ENCODE results near the gene SIX3.

Gene SIX3

GRCh38 chr2:44937688-44938240 lies 3.7 kb upstream of the SIX3 start:
- H3K27ac ChIP-seq (ENCODE audit: low read length), result no peak overlapping the region
- H3K27me3 ChIP-seq (ENCODE audit: low read depth, low read length), result no peaks in the 10 kb centered on the region
- no peaks in the 10 kb centered on the region for H3K36me3 ChIP-seq (replicated peaks; ENCODE audit: low read depth, low read length)
- no peak overlapping the region for H2AFZ ChIP-seq (ENCODE audit: low read depth, low read length)
- H3K4me1 ChIP-seq (ENCODE audit: low read length), result no peaks in the 10 kb centered on the region
- no peak overlapping the region for H3K4me3 ChIP-seq (ENCODE audit: low read length)
- no peak overlapping the region for H3K9ac ChIP-seq (ENCODE audit: low read length)
- H3K79me2 ChIP-seq (ENCODE audit: low read length), result no peaks in the 10 kb centered on the region
- H4K20me1 ChIP-seq (ENCODE audit: insufficient read depth, low read length), result no peaks in the 10 kb centered on the region
- TF ChIP-seq CTCF (IDR thresholded peaks at IDR 0.05; ENCODE audit: low read depth, low read length) (no peak), EZH2phosphoT487 (IDR thresholded peaks at IDR 0.05; ENCODE audit: low read depth) (no peak)
- no peak overlapping the region for H3K4me2 ChIP-seq (ENCODE audit: low read length)
- H3K9me3 ChIP-seq (ENCODE audit: insufficient read depth, low read length), result no peaks in the 10 kb centered on the region

GRCh38 chr2:44938287-44939105 lies 3.0 kb upstream of the SIX3 start:
- H3K27me3 ChIP-seq (ENCODE audit: low read depth, low read length), result no peaks in the 10 kb centered on the region
- no peak overlapping the region for H3K9ac ChIP-seq (ENCODE audit: low read length)
- H3K4me3 ChIP-seq (ENCODE audit: low read length), result no peak overlapping the region
- H2AFZ ChIP-seq (ENCODE audit: low read depth, low read length), result no peak overlapping the region
- no peak overlapping the region for H3K27ac ChIP-seq (ENCODE audit: low read length)
- H3K9me3 ChIP-seq (ENCODE audit: insufficient read depth, low read length), result no peaks in the 10 kb centered on the region
- H3K79me2 ChIP-seq (ENCODE audit: low read length), result no peaks in the 10 kb centered on the region
- H3K4me2 ChIP-seq (ENCODE audit: low read length), result no peak overlapping the region
- H4K20me1 ChIP-seq (ENCODE audit: insufficient read depth, low read length), result no peaks in the 10 kb centered on the region
- no peaks in the 10 kb centered on the region for H3K36me3 ChIP-seq (replicated peaks; ENCODE audit: low read depth, low read length)
- no peak for TF ChIP-seq EZH2phosphoT487 (IDR thresholded peaks at IDR 0.05; ENCODE audit: low read depth)
- TF ChIP-seq CTCF (IDR thresholded peaks at IDR 0.05; ENCODE audit: low read depth, low read length), result no peak
- H3K4me1 ChIP-seq (ENCODE audit: low read length), result no peaks in the 10 kb centered on the region

GRCh38 chr2:44939106-44940048 lies 2.1 kb upstream of the SIX3 start:
- no peak overlapping the region for H3K4me2 ChIP-seq (ENCODE audit: low read length)
- H3K9ac ChIP-seq (ENCODE audit: low read length), result no peak overlapping the region
- TF ChIP-seq EZH2phosphoT487 (IDR thresholded peaks at IDR 0.05; ENCODE audit: low read depth) (no peak), CTCF (IDR thresholded peaks at IDR 0.05; ENCODE audit: low read depth, low read length) (no peak)
- H3K36me3 ChIP-seq (replicated peaks; ENCODE audit: low read depth, low read length), result no peaks in the 10 kb centered on the region
- no peaks in the 10 kb centered on the region for H4K20me1 ChIP-seq (ENCODE audit: insufficient read depth, low read length)
- H2AFZ ChIP-seq (ENCODE audit: low read depth, low read length), result no peak overlapping the region
- H3K9me3 ChIP-seq (ENCODE audit: insufficient read depth, low read length), result no peaks in the 10 kb centered on the region
- H3K27me3 ChIP-seq (ENCODE audit: low read depth, low read length), result no peaks in the 10 kb centered on the region
- H3K4me3 ChIP-seq (ENCODE audit: low read length), result no peak overlapping the region
- no peaks in the 10 kb centered on the region for H3K79me2 ChIP-seq (ENCODE audit: low read length)
- no peaks in the 10 kb centered on the region for H3K4me1 ChIP-seq (ENCODE audit: low read length)
- no peak overlapping the region for H3K27ac ChIP-seq (ENCODE audit: low read length)

GRCh38 chr2:44940049-44940494 lies 1.4 kb upstream of the SIX3 start:
- Histone ChIP-seq H3K36me3 (replicated peaks; ENCODE audit: low read depth, low read length) (no peaks in the 10 kb centered on the region), H4K20me1 (ENCODE audit: insufficient read depth, low read length) (no peaks in the 10 kb centered on the region), H3K27ac (ENCODE audit: low read length) (no peak overlapping the region), H3K27me3 (ENCODE audit: low read depth, low read length) (no peaks in the 10 kb centered on the region), H3K4me3 (ENCODE audit: low read length) (no peak overlapping the region), H3K9me3 (ENCODE audit: insufficient read depth, low read length) (no peaks in the 10 kb centered on the region), H3K4me1 (ENCODE audit: low read length) (no peaks in the 10 kb centered on the region), H3K4me2 (ENCODE audit: low read length) (no peak overlapping the region), H3K9ac (ENCODE audit: low read length) (no peak overlapping the region), H3K79me2 (ENCODE audit: low read length) (no peaks in the 10 kb centered on the region), H2AFZ (ENCODE audit: low read depth, low read length) (no peak overlapping the region)
- TF ChIP-seq EZH2phosphoT487 (IDR thresholded peaks at IDR 0.05; ENCODE audit: low read depth) (no peak), CTCF (IDR thresholded peaks at IDR 0.05; ENCODE audit: low read depth, low read length) (no peak)

All from OCI-LY3 (cell line).